Erythroblast (primary cell): ENCODE data around the gene PCDHB11.
"Not testable (repeated sequence)": the region's sequence is repeated elsewhere in the genome, so short reads cannot be mapped to it uniquely, and the experiment has no call there.

Source experiments
- DNase-seq, 2 experiments: peaks; one replicate each; lab custom pipeline; 2025; lab: John Stamatoyannopoulos, UW
- GATA1 ChIP-seq: IDR thresholded peaks from 2 replicates; pipeline ENCODE4 v1.6.1; 2011; ENCODE audit warnings: low read depth, mild to moderate bottlenecking, control low read depth, low read length, moderate library complexity
- POLR2A ChIP-seq: IDR thresholded peaks from 2 replicates; pipeline ENCODE4 v1.6.1; 2011; ENCODE audit warnings: mild to moderate bottlenecking, low read length

The PCDHB11 gene

DNA sequence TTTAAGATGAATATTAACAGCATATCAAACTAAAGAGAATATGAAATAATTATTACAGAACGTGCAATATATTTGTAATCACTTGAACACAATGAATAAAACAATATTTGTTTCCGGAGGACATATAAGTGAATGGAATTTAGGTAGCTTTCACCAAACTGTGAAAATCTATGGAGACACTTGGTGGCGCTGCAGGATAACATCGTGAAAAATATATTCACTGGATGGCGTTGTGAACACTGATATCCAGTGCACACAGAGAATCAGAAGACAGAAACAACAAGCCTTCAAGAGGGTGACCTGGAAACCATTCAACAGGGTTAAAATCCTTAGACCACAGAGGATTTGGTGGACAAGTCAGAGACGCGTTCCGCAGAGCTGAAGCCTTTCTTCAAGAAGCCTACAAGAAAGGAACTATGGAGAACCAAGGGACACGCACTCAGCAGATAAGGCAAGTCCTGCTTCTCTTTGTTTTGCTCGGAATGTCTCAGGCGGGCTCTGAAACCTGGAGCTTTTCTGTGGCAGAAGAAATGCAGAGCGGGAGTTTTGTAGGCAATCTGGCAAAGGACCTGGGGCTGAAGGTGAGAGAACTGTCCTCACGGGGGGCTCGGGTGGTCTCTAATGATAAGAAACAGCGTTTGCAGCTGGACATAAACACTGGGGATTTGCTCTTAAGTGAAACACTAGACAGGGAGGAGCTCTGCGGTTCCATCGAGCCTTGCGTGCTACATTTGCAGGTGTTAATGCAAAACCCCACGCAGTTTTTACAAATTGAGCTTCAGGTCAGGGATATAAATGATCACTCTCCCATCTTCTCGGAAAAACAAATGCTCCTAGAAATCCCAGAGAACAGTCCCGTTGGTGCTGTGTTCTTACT is at the start of gene PCDHB11:
TSS of gene PCDHB11 (plus strand) at position 269 of the 877 bp plus-strand sequence. CDS start at position 417, 148 bp downstream.
- DNase-seq = no peak
- no peak for TF ChIP-seq POLR2A
- no peak for TF ChIP-seq GATA1

- TF ChIP-seq POLR2A (no peak), GATA1 (no peak)
- no peak for DNase-seq
Observed at GRCh38 chr5:141149812-141150211, 49.6 kb upstream of the PCDHB11 start, which contains the start of gene PCDHB6. Gene PCDHB6, plus strand, starts transcription at chr5:141150057. Its CDS starts 201 bp downstream, at chr5:141150258.

GRCh38 chr5:141150224-141150992 is 49.0 kb upstream of the PCDHB11 start:
- TF ChIP-seq POLR2A (no peak), GATA1 (no peak)
- no peak for DNase-seq

DNA sequence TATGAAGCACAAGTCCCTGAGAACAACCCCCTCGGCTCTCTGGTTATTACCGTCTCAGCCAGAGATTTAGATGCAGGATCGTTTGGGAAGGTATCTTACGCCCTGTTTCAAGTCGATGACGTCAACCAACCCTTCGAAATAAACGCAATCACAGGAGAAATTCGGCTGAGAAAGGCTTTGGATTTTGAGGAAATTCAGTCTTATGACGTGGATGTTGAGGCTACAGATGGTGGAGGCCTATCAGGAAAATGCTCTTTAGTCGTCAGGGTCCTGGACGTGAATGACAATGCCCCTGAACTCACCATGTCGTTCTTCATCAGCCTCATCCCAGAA is 48.5 kb upstream of the PCDHB11 start:
- TF ChIP-seq POLR2A (no peak), GATA1 (no peak)
- no peak for DNase-seq

DNA sequence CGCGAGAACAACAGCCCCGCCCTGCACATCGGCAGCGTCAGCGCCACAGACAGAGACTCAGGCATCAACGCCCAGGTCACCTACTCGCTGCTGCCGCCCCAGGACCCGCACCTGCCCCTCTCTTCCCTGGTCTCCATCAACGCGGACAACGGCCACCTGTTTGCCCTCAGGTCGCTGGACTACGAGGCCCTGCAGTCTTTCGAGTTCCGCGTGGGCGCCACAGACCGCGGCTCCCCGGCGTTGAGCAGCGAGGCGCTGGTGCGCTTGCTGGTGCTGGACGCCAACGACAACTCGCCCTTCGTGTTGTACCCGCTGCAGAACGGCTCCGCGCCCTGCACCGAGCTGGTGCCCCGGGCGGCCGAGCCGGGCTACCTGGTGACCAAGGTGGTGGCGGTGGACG is 47.8 kb upstream of the PCDHB11 start:
- not testable (repeated sequence) for DNase-seq

GRCh38 chr5:141152096-141152495 is 47.3 kb upstream of the PCDHB11 start:
- DNase-seq = not testable (repeated sequence)

- DNase-seq = no peak
- TF ChIP-seq GATA1 (no peak), POLR2A (no peak)
Observed at GRCh38 chr5:141155540-141156374, 43.7 kb upstream of the PCDHB11 start.

GRCh38 chr5:141157356-141157755 is 42.1 kb upstream of the PCDHB11 start:
- not testable (repeated sequence) for DNase-seq

DNA sequence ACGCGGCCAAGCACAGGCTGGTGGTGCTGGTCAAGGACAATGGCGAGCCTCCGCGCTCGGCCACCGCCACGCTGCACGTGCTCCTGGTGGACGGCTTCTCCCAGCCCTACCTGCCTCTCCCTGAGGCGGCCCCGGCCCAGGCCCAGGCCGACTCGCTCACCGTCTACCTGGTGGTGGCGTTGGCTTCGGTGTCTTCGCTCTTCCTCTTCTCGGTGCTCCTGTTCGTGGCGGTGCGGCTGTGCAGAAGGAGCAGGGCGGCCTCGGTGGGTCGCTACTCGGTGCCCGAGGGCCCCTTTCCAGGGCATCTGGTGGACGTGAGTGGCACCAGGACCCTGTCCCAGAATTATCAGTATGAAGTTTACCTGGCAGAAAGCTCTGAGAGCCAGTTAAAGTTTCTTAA is 41.5 kb upstream of the PCDHB11 start:
- DNase-seq = not testable (repeated sequence)

DNA sequence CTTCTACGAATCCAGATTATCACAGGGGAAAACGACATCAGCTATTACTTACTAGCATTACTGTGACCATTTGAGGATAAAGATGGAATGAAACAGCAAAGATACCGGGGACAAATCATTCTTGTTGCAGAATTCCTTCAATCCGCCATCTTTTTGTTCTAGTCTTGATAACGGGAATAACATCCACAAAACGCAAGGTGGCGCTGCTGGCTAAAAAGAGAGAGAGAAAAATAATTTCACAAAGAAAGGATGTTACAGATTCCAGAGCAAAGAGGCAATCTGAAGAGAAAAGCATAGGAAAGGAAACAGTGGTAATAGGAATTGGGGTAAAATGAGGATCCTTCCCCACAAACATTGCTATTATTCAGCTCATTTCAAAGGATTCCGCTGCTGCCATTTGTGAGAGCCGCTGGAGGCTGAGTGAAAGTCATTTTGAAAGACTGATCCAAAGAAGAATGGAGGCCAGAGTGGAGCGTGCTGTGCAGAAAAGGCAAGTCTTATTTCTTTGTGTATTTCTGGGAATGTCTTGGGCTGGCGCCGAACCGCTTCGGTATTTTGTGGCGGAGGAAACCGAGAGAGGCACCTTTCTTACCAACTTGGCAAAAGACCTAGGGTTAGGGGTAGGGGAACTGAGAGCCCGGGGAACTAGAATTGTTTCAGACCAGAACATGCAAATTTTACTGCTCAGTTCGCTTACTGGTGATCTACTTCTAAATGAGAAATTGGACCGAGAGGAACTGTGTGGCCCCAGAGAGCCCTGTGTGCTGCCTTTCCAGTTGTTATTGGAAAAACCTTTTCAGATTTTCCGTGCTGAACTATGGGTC is 26.8 kb upstream of the PCDHB11 start, which contains the start of gene PCDHB7:
TSS of gene PCDHB7 (plus strand) at position 264 of the 824 bp plus-strand sequence. CDS start at position 456, 192 bp downstream.
- DNase-seq = peak in 1 of 2 experiments; percentile 23
- TF ChIP-seq GATA1 (no peak), POLR2A (no peak)

DNA sequence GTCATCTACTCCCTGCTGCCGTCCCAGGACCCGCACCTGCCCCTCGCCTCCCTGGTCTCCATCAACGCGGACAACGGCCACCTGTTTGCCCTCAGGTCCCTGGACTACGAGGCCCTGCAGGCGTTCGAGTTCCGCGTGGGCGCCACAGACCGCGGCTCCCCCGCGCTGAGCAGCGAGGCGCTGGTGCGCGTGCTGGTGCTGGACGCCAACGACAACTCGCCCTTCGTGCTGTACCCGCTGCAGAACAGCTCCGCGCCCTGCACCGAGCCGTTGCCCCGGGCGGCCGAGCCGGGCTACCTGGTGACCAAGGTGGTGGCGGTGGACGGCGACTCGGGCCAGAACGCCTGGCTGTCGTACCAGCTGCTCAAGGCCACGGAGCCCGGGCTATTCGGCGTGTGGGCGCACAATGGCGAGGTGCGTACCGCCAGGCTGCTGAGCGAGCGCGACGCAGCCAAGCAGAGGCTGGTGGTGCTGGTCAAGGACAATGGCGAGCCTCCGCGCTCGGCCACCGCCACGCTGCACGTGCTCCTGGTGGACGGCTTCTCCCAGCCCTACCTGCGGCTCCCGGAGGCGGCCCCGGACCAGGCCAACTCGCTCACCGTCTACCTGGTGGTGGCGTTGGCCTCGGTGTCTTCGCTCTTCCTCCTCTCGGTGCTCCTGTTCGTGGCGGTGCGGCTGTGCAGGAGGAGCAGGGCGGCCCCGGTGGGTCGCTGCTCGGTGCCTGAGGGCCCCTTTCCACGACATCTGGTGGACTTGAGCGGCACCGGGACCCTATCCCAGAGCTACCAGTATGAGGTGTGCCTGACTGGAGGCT is 24.9 kb upstream of the PCDHB11 start:
- DNase-seq = not testable (repeated sequence)

- no peak for DNase-seq
- TF ChIP-seq GATA1 = no peak
- no peak for TF ChIP-seq POLR2A
Observed at GRCh38 chr5:141175933-141176332, 23.5 kb upstream of the PCDHB11 start.

- DNase-seq = not testable (repeated sequence)
Observed at GRCh38 chr5:141177577-141178191, 21.7 kb upstream of the PCDHB11 start, which contains the start of gene PCDHB8. Gene PCDHB8, plus strand, starts transcription at chr5:141177790. Its CDS starts 245 bp downstream, at chr5:141178035.

DNA sequence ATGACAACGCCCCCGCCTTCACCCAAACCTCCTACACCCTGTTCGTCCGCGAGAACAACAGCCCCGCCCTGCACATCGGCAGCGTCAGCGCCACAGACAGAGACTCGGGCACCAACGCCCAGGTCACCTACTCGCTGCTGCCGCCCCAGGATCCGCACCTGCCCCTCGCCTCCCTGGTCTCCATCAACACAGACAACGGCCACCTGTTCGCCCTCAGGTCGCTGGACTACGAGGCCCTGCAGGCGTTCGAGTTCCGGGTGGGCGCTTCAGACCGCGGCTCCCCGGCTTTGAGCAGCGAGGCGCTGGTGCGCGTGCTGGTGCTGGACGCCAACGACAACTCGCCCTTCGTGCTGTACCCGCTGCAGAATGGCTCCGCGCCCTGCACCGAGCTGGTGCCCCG is 20.1 kb upstream of the PCDHB11 start:
- DNase-seq = not testable (repeated sequence)

DNA sequence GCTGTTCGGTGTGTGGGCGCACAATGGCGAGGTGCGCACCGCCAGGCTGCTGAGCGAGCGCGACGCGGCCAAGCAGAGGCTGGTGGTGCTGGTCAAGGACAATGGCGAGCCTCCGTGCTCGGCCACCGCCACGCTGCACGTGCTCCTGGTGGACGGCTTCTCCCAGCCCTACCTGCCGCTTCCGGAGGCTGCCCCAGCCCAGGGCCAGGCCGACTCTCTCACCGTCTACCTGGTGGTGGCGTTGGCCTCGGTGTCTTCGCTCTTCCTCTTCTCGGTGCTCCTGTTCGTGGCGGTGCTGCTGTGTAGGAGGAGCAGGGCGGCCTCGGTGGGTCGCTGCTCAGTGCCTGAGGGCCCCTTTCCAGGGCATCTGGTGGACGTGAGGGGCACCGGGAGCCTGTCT is 19.6 kb upstream of the PCDHB11 start:
- DNase-seq = not testable (repeated sequence)
